ELR (cell line): ENCODE data around the gene DCLRE1B.
A peak's percentile ranks its signal among the peaks of the same experiment; 100 is the strongest.

Experiments used
- DNase-seq: peaks from one replicate; pipeline ENCODE4 v3.0.0-alpha.2; 2015; ENCODE audit warnings: low read depth

DCLRE1B gene

GRCh38 chr1:113904674-113905434, at the start of gene DCLRE1B, which contains the start of gene AP4B1:
DCLRE1B (plus strand) TSS chr1:113905326; CDS start chr1:113905587, 261 bp downstream.
AP4B1 (minus strand) TSS chr1:113904799; CDS start chr1:113904717, 82 bp downstream.
- peak; percentile 100 for DNase-seq

- no peak for DNase-seq
These were observed 49.3 kb upstream of the DCLRE1B start for GRCh38 chr1:113855630-113856400.

- DNase-seq = no peak
These were observed 48.7 kb upstream of the DCLRE1B start for GRCh38 chr1:113856401-113856790.

GRCh38 chr1:113857776-113858175, 47.4 kb upstream of the DCLRE1B start:
- DNase-seq = no peak

GRCh38 chr1:113858418-113858817, 46.7 kb upstream of the DCLRE1B start:
- DNase-seq = no peak

- no peak for DNase-seq
These were observed 46.1 kb upstream of the DCLRE1B start for GRCh38 chr1:113858982-113859381.

- no peak for DNase-seq
These were observed 45.5 kb upstream of the DCLRE1B start for GRCh38 chr1:113859478-113860175.

- DNase-seq = peak; percentile 87
These were observed 44.2 kb upstream of the DCLRE1B start for GRCh38 chr1:113860891-113861290.

- DNase-seq = no peak
These were observed 43.5 kb upstream of the DCLRE1B start for GRCh38 chr1:113861641-113862040.

- peak; percentile 88 for DNase-seq
These were observed 36.6 kb upstream of the DCLRE1B start for GRCh38 chr1:113868387-113869083.

GRCh38 chr1:113870778-113871177, 34.3 kb upstream of the DCLRE1B start:
- DNase-seq = no peak

- DNase-seq = peak; percentile 92
These were observed 33.5 kb upstream of the DCLRE1B start, which contains the start of gene PTPN22 for GRCh38 chr1:113871597-113872113. PTPN22 (minus strand) TSS chr1:113871712.

- DNase-seq = no peak
These were observed 32.7 kb upstream of the DCLRE1B start for GRCh38 chr1:113872219-113872935.

- DNase-seq = peak; percentile 32
These were observed 30.9 kb upstream of the DCLRE1B start for GRCh38 chr1:113874012-113874879.

GRCh38 chr1:113875714-113876113, 29.4 kb upstream of the DCLRE1B start:
- DNase-seq = no peak

GRCh38 chr1:113876176-113876575, 28.9 kb upstream of the DCLRE1B start:
- DNase-seq = no peak

GRCh38 chr1:113879739-113880038, 25.4 kb upstream of the DCLRE1B start:
- DNase-seq = no peak

GRCh38 chr1:113881661-113882060, 23.5 kb upstream of the DCLRE1B start:
- no peak for DNase-seq

- DNase-seq = no peak
These were observed 18.4 kb upstream of the DCLRE1B start for GRCh38 chr1:113886417-113887401.
